ENCODE results near the gene THNSL1.

- TF ChIP-seq POLR2A (IDR thresholded peaks at IDR 0.05) (no peak), CTCF (IDR thresholded peaks at IDR 0.05) (no peak)
Observed at GRCh38 chr10:25057886-25058285, 41.5 kb downstream of the THNSL1 start.
